Keratinocyte (primary cell): ENCODE results near the gene ADSS2. TPM values are rescaled to one million over a fixed set of nuclear protein-coding genes. Genes with fewer than 3 reads are reported as not detected.

ENCODE experiments used
- DNase-seq: peaks from one replicate; pipeline ENCODE4 v3.0.0-alpha.2; 2011; ENCODE audit warnings: low read depth, missing footprints, low spot score
- FAIRE-seq: peaks from 2 replicates; lab custom pipeline; 2011; peaks lifted over from hg19 to GRCh38; lab: Jason Lieb, UNC
- H2AFZ ChIP-seq: 2 replicates; pipeline ENCODE4 v1.6.0; 2012; ENCODE audit warnings: low read length, control low read depth, inconsistent platforms; ENCODE audit not compliant: control insufficient read depth
- H3K27ac ChIP-seq: 2 replicates; pipeline ENCODE4 v1.5.1; 2011; ENCODE audit warnings: low read length; ENCODE audit not compliant: control insufficient read depth, insufficient read depth
- H3K27me3 ChIP-seq: 3 replicates; pipeline ENCODE4 v1.6.0; 2011; ENCODE audit warnings: low read length; ENCODE audit not compliant: control insufficient read depth, insufficient read depth; ENCODE audit errors: extremely low read depth
- H3K36me3 ChIP-seq, 2 experiments: 2 replicates in 1 of 2; 3 replicates in 1 of 2; pipeline ENCODE4 v1.5.1; 2011; ENCODE audit warnings: low read length in 2 of 2, mild to moderate bottlenecking in 1 of 2; ENCODE audit not compliant: control insufficient read depth in 2 of 2, insufficient read depth in 2 of 2; ENCODE audit errors: extremely low read depth in 1 of 2
- H3K4me1 ChIP-seq: 3 replicates; pipeline ENCODE4 v1.5.1; 2011; ENCODE audit warnings: low read length; ENCODE audit not compliant: control insufficient read depth, insufficient read depth; ENCODE audit errors: extremely low read depth
- H3K4me2 ChIP-seq: 3 replicates; pipeline ENCODE4 v1.6.0; 2011; ENCODE audit warnings: low read depth, low read length; ENCODE audit not compliant: control insufficient read depth, insufficient read depth; ENCODE audit errors: extremely low read depth
- H3K4me3 ChIP-seq, 3 experiments: fragments of 200-600 bp in 1 of 3; sonication (generic) in 1 of 3; 2 replicates in 2 of 3; 3 replicates in 1 of 3; pipeline ENCODE4 v1.5.1; 2011 to 2016; ENCODE audit warnings: low read length in 3 of 3, mild to moderate bottlenecking in 3 of 3, control low read depth in 2 of 3, inconsistent platforms in 1 of 3, low read depth in 1 of 3, mixed read lengths in 1 of 3, mixed run types in 1 of 3, moderate library complexity in 1 of 3; ENCODE audit not compliant: control insufficient read depth in 2 of 3, insufficient read depth in 2 of 3; ENCODE audit errors: extremely low read depth in 1 of 3
- H3K79me2 ChIP-seq: 2 replicates; pipeline ENCODE4 v1.6.0; 2012; ENCODE audit warnings: low read length; ENCODE audit not compliant: control insufficient read depth, insufficient read depth
- H3K9ac ChIP-seq: 3 replicates; pipeline ENCODE4 v1.6.0; 2011; ENCODE audit warnings: low read length; ENCODE audit not compliant: control insufficient read depth, insufficient read depth; ENCODE audit errors: extremely low read depth
- H3K9me1 ChIP-seq: 3 replicates; pipeline ENCODE4 v1.6.0; 2011; ENCODE audit warnings: low read length; ENCODE audit not compliant: control insufficient read depth, insufficient read depth; ENCODE audit errors: extremely low read depth
- H3K9me3 ChIP-seq: 2 replicates; pipeline ENCODE4 v1.5.1; 2012; ENCODE audit warnings: low read depth, low read length; ENCODE audit not compliant: control insufficient read depth
- H4K20me1 ChIP-seq: 3 replicates; pipeline ENCODE4 v1.6.0; 2011; ENCODE audit warnings: low read length; ENCODE audit not compliant: control insufficient read depth, insufficient read depth; ENCODE audit errors: extremely low read depth
- CTCF ChIP-seq, 3 experiments: IDR thresholded peaks in 1 of 3; conservative IDR thresholded peaks in 1 of 3; optimal IDR thresholded peaks in 1 of 3; 2 replicates in 2 of 3; 3 replicates in 1 of 3; pipeline versions ENCODE3 to v1.5.1; 2011; ENCODE audit warnings: low read length in 3 of 3, mild to moderate bottlenecking in 3 of 3, moderate library complexity in 2 of 3, control low read depth in 1 of 3, inconsistent platforms in 1 of 3; ENCODE audit not compliant: insufficient read depth in 2 of 3; ENCODE audit errors: extremely low read depth in 1 of 3
- EZH2 ChIP-seq: IDR thresholded peaks from one replicate; pipeline ENCODE4 v1.6.1; 2012; ENCODE audit warnings: inconsistent platforms, mild to moderate bottlenecking, low read length, moderate library complexity
- dilution Hi-C: fragments of 300-500 bp; cut with MboI; formaldehyde crosslinking; loops from one replicate; pipeline ENCODE4 v1.7.0; 2020; ENCODE audit warnings: low sequenced_read_pairs; ENCODE audit not compliant: extremely low pct_ligation_motif_present
- polyA plus RNA-seq, 5 experiments: library from polyadenylated mRNA; depleted of rRNA in 3 of 5; stranded (reverse) in 3 of 5; stranded (forward) in 1 of 5; unstranded in 1 of 5; fragments of >200 nt; gene quantifications; 1 replicate in 1 of 5; 2 replicates in 3 of 5; 3 replicates in 1 of 5; pipeline versions ENCODE4 v1.2.1 to v1.2.3, GENCODE V29; 2011 to 2012; ENCODE audit warnings: missing spikeins in 2 of 5, low read depth in 1 of 5, low replicate concordance in 1 of 5

The ADSS2 gene
- polyA plus RNA-seq, 1 donor (not counting 4 experiments of a cell fraction or from before 2014, with no cell fraction given): 53.5 TPM

- no peak overlapping the region for H3K27ac ChIP-seq
- no peak for FAIRE-seq
Measured at GRCh38 chr1:244391761-244392160, 59.9 kb downstream of the ADSS2 start.

DNA sequence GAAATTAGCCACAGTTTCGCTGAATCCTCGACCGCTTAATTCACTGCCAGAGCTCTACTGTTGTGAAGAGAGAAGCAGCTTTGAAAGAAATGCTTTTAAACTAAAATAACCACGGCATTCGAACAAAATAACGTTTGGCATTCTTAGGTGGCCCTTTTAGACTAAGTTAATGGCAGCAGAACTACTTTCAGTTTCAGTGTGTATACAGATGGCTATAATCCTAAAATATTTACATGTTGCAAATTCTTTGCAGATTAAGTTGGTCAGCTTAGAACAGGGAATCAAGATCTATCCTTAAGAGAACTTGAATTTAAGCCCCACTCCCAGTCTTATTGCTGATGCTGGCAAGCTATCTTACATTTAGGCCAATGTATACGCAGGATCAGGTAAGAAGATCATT is 62.7 kb downstream of the ADSS2 start:
- TF ChIP-seq EZH2 (no peak), CTCF (optimal IDR thresholded peaks at IDR 0.05 in 1 of 3, IDR thresholded peaks at IDR 0.05 in 1 of 3, conservative IDR thresholded peaks at IDR 0.05 in 1 of 3; ENCODE audit: extremely low read depth in 1 of 3, insufficient read depth in 2 of 3, low read length in 3 of 3) (no peak)
- no peak for FAIRE-seq

More at GRCh38 chr1:244391761-244392160, 59.9 kb downstream of the ADSS2 start:
- no peak overlapping the region for H3K9ac ChIP-seq
- H3K79me2 ChIP-seq: no peaks in the 10 kb centered on the region
- H3K27me3 ChIP-seq: no peaks in the 10 kb centered on the region
- TF ChIP-seq EZH2 (no peak), CTCF (optimal IDR thresholded peaks at IDR 0.05 in 1 of 3, IDR thresholded peaks at IDR 0.05 in 1 of 3, conservative IDR thresholded peaks at IDR 0.05 in 1 of 3; ENCODE audit: extremely low read depth in 1 of 3, insufficient read depth in 2 of 3, low read length in 3 of 3) (no peak)
- no peaks in the 10 kb centered on the region for H3K9me1 ChIP-seq
- no peak for DNase-seq
- dilution Hi-C loops: no loop called here
- H3K4me2 ChIP-seq: no peak overlapping the region
- no peak overlapping the region for H2AFZ ChIP-seq
- H3K4me1 ChIP-seq: no peaks in the 10 kb centered on the region
- no peaks in the 10 kb centered on the region for H3K9me3 ChIP-seq
- H3K36me3 ChIP-seq: no peaks in the 10 kb centered on the region
- H3K4me3 ChIP-seq: no peak overlapping the region
- H4K20me1 ChIP-seq: no peaks in the 10 kb centered on the region

More for the DNA sequence above, 62.7 kb downstream of the ADSS2 start:
- Histone ChIP-seq H3K4me1 (no peaks in the 10 kb centered on the region), H3K27me3 (no peaks in the 10 kb centered on the region), H2AFZ (no peak overlapping the region), H3K79me2 (no peaks in the 10 kb centered on the region), H3K9ac (no peak overlapping the region), H3K4me2 (no peak overlapping the region), H3K9me3 (no peaks in the 10 kb centered on the region), H4K20me1 (no peaks in the 10 kb centered on the region), H3K27ac (no peak overlapping the region), H3K36me3 (no peaks in the 10 kb centered on the region), H3K4me3 (no peak overlapping the region), H3K9me1 (no peaks in the 10 kb centered on the region)
- no peak for DNase-seq
- dilution Hi-C loops: no loop called here
